ENCODE results near the gene NR2C2. TPM values are rescaled to one million over a fixed set of nuclear protein-coding genes. Genes with fewer than 3 reads are reported as not detected.

Gene NR2C2
- total RNA-seq, 1 donor from 2014 or later: 56.0 TPM

GRCh38 chr3:15097891-15098290 is 150.5 kb downstream of the NR2C2 start:
- Mint-ChIP-seq H3K4me1 (ENCODE audit: low read depth) (peaks cover 12% of the 10 kb centered on the region), H3K4me3 (ENCODE audit: low read depth) (peak overlapping the region; percentile 93), H3K27ac (peak overlapping the region; percentile 35), H3K36me3 (ENCODE audit: insufficient read depth) (no peaks in the 10 kb centered on the region), H3K9me3 (ENCODE audit: low read depth) (no peaks in the 10 kb centered on the region), H3K27me3 (no peaks in the 10 kb centered on the region)
- TF ChIP-seq CTCF (IDR thresholded peaks at IDR 0.05; ENCODE audit: unreplicated experiment): no peak
- DNase-seq (ENCODE audit: low spot score, unreplicated experiment): no peak

Other genes starting within 250 kb of the NR2C2 start
- 0.09 and 0.17 TPM in 2 replicates for gene FGD5, start 128.6 kb upstream of the NR2C2 start, total RNA-seq
- gene MRPS25, start 117.7 kb downstream of the NR2C2 start, total RNA-seq: 49.0 and 59.3 TPM in 2 replicates
- gene RBSN, start 151.6 kb downstream of the NR2C2 start, total RNA-seq: 25.7 and 26.2 TPM in 2 replicates

Data from progenitor cell of endocrine pancreas (in vitro differentiated cells).